ENCODE results near the gene CACNA1B.
A peak's percentile ranks its signal among the peaks of the same experiment; 100 is the strongest.
"Not testable (repeated sequence)": the region's sequence is repeated elsewhere in the genome, so short reads cannot be mapped to it uniquely, and the experiment has no call there.

CACNA1B gene

DNA sequence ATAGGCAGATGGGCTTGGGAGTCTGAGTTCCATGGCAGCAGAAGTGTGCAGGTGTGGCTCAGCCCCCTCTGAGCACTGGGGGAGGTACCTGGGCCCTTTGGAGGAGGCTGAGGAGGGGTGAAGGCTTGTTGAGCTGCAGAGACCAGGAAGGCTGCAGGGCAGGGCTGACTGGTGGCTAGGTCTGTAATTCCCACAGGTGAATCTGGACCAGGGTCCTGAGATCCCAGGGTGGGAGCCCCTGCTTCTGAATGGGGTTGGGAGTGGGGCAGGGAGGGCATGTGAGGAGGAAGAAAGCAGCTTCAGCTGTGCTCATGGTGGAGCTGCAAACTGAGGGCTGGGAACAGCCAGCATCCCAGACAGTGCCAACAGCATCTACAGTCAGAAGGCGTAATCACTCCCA is 111.1 kb downstream of the CACNA1B start:
- DNase-seq: no peak

- no peak for DNase-seq
Measured at GRCh38 chr9:137989156-137989555, 111.6 kb downstream of the CACNA1B start.

- DNase-seq: peak; percentile 10
Measured at GRCh38 chr9:137989999-137990715, 112.6 kb downstream of the CACNA1B start.

- no peak for DNase-seq
Measured at GRCh38 chr9:138003485-138004190, 126.1 kb downstream of the CACNA1B start.

DNA sequence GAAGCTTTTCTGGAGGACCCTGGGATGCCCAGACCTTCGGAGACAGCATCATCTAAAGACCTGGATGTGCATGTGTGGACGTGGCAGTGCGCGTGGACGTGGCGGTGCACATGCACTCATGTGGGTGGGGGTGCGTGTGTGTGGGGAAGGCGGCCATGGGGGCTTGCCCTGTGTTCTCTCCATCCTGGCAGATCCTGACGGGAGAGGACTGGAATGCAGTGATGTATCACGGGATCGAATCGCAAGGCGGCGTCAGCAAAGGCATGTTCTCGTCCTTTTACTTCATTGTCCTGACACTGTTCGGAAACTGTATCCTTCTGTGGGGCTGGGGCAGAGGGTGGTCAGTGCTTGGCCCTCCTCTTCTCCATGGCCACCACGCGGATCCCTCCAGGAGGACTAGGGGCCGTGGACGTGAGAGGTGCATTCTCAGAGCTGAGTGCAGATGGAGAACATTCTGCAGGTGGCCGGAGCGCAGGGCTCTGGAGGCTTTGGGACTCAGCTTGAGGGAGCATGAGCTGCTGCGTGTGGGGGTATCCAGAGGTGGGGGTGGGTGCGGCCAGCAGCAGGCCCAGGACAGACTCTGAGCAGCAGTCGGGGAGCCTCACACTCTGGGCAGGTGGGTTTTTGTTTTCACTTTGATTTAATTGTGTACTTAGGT is 129.1 kb downstream of the CACNA1B start:
- no peak for DNase-seq

DNA sequence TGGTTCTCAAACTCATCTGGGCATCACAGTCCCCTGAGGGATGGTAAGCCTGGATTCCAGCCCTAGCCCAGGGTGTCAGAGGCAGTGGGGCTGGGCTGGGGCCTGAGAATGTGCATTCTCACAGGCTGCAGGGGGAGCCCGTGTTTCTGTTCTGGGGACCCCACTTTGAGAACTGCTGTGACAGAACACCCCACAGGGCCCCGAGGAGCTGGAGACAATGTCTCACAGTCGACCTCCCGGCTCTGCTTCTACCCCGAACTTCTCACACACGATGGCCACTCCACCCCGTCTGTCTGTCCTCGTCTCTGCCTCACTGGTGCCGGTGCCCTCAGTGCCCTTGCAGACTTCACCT is 130.0 kb downstream of the CACNA1B start:
- no peak for DNase-seq

GRCh38 chr9:138007918-138008841 is 130.6 kb downstream of the CACNA1B start:
- DNase-seq: peak; percentile 76

GRCh38 chr9:138009016-138009802 is 131.6 kb downstream of the CACNA1B start:
- no peak for DNase-seq

- no peak for DNase-seq
Measured at GRCh38 chr9:138009803-138010690, 132.5 kb downstream of the CACNA1B start.

- DNase-seq: no peak
Measured at GRCh38 chr9:138010861-138011260, 133.3 kb downstream of the CACNA1B start.

DNA sequence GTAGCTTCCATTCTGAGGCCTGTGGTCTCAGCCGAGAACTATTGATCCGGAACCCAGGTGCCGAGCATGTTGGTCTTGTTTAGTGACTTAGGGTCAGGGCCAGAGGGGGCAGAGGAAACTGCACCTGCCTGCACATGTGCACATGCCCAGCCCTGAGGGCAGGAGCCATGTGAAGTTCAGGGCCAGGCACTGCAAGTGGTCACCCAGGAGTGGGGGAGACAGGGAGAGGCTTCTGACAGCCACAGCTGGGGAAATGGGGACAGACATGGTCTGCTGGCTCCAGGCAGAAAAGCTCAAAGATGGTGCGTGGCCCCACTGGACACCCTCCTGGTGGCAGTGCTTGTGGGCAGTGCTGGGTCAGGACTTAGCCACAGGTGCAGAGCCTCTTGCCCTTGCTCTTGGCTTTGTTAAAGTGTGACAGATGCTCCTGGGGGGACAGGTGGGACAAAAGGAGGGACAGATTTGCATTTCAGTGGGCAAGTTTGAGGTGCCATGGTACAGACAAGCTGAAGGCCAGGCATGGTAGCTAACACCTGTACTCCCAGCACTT is 134.4 kb downstream of the CACNA1B start:
- DNase-seq: no peak

GRCh38 chr9:138013273-138013672 is 135.7 kb downstream of the CACNA1B start:
- no peak for DNase-seq

- no peak for DNase-seq
Measured at GRCh38 chr9:138013836-138014562, 136.4 kb downstream of the CACNA1B start.

- DNase-seq: no peak
Measured at GRCh38 chr9:138014563-138014945, 137.0 kb downstream of the CACNA1B start.

DNA sequence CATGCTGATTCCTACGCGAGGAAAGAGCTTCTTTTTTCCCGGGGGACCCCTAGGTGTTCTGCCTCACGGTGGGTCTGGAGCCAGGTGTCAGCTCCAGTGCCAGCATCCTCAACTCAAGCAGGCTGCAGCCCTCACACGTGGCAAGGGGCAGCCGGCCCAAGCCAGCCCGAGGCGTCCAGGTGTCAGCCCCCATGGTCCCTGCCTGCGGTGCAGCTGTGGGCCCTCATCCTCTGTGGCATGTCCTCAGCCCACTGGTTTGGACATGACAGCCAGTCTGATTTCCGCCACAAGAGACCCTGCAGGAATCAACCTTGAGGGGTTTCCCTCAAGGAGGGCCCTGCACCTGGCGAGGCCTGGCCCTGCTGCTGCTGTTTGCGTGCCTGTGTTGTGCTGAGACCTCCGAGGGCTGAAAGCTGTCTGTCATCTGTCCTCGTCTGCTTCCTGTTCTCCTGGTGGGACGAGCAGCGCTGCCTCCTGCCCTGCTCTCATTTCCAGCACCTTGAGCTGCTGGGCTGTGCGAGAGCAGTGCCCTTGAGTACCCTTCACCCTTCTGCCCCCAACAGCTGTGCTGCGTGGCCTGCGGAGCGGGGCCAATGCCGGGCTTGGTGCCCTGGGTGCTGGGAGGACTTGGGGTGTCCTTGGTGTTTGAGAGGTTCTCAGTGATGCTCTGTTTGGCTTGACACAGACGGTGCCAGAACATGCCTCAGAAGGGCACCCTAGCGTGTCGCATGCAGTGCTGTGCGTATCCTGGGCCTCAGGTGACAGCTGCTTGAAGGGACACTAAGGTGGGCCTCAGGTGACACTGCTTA is 137.6 kb downstream of the CACNA1B start:
- no peak for DNase-seq

- no peak for DNase-seq
Measured at GRCh38 chr9:138016406-138017187, 139.0 kb downstream of the CACNA1B start.

- DNase-seq: no peak
Measured at GRCh38 chr9:138017200-138017599, 139.6 kb downstream of the CACNA1B start.

DNA sequence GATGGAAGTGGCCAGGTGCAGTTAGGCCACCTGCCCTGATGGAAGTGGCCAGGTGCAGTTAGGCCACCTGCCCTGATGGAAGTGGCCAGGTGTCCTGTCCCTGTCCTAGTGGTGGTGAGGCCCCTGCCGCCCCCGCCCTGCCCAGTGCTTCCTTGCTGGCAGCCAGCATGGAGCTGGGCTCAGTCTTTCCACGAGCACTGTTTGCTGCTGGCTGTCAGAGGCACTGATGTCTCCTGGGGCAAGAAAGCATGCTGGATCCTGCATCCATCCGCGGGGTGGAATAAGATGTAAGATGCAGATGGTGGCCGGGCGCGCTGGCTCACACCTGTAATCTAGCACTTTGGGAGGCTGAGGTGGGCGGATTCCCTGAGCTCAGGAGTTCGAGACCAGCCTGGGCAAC is 141.9 kb downstream of the CACNA1B start:
- DNase-seq: not testable (repeated sequence)
